ENCODE data around the gene CRISPLD2. TPM values are rescaled to one million over a fixed set of nuclear protein-coding genes. Genes with fewer than 3 reads are reported as not detected.

The CRISPLD2 gene
- total and polyA plus RNA-seq, 9 of the 15 experiments (the other 6 are each of a cell fraction or from before 2014, with no cell fraction given), result 0.03 to 0.24 (median 0.04) TPM; not detected in 4

GRCh38 chr16:84879569-84880487, 60.0 kb downstream of the CRISPLD2 start (continued):
- TF ChIP-seq ZNF655 (CRISPR knock-in tag; IDR thresholded peaks at IDR 0.05) (no peak), ARID4B (CRISPR knock-in tag; IDR thresholded peaks at IDR 0.05) (no peak), ZBTB9 (CRISPR knock-in tag; IDR thresholded peaks at IDR 0.05) (no peak), SPI1 (IDR thresholded peaks at IDR 0.05; ENCODE audit: borderline replicate concordance, low read depth, low read length) (no peak), ZNF253 (CRISPR knock-in tag; conservative IDR thresholded peaks at IDR 0.05) (no peak), ZNF384 (IDR thresholded peaks at IDR 0.05; ENCODE audit: low read depth, low read length) (peak; percentile 79), EHMT2 (IDR thresholded peaks at IDR 0.05) (peak; percentile 95), MCM3 (IDR thresholded peaks at IDR 0.05) (no peak), ERF (CRISPR knock-in tag; IDR thresholded peaks at IDR 0.05) (no peak), TCF7L2 (IDR thresholded peaks at IDR 0.05; ENCODE audit: low read depth, low read length) (no peak), REST (IDR thresholded peaks at IDR 0.05; ENCODE audit: borderline replicate concordance) (peak; percentile 87), REST (CRISPR knock-in tag; IDR thresholded peaks at IDR 0.05; ENCODE audit: low read depth) (no peak)
